ENCODE results near the gene ZNF254.

DNA sequence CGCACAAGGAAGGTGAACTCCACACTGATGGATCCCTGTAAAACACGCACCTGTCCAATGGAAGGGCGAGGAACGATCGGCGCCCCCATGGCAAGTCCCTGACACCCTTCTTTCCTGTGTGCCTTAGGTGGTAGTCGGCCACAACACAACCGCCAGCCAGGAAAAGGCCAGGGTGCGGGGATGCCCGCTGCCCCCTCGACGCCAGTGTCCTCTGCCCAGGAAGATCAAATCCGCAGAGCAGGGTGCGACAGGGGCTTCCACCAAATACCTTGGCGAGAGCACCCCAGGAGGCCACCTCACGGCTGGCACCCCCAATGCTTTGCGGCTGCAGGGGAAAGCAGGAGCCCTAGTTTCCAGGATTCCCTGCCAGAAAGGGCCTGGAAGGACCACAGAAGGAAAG is 91.2 kb downstream of the ZNF254 start:
- TF ChIP-seq, protein P1, sequence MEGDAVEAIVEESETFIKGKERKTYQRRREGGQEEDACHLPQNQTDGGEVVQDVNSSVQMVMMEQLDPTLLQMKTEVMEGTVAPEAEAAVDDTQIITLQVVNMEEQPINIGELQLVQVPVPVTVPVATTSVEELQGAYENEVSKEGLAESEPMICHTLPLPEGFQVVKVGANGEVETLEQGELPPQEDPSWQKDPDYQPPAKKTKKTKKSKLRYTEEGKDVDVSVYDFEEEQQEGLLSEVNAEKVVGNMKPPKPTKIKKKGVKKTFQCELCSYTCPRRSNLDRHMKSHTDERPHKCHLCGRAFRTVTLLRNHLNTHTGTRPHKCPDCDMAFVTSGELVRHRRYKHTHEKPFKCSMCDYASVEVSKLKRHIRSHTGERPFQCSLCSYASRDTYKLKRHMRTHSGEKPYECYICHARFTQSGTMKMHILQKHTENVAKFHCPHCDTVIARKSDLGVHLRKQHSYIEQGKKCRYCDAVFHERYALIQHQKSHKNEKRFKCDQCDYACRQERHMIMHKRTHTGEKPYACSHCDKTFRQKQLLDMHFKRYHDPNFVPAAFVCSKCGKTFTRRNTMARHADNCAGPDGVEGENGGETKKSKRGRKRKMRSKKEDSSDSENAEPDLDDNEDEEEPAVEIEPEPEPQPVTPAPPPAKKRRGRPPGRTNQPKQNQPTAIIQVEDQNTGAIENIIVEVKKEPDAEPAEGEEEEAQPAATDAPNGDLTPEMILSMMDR (IDR thresholded peaks at IDR 0.05), result no peak
- no peak for TF ChIP-seq ZFX (IDR thresholded peaks at IDR 0.05; ENCODE audit: borderline replicate concordance)

All from 22Rv1 (cell line).